ENCODE measurements around the gene MYLK. TPM values are rescaled to one million over a fixed set of nuclear protein-coding genes. Genes with fewer than 3 reads are reported as not detected.
A peak's percentile ranks its signal among the peaks of the same experiment; 100 is the strongest.

MYLK gene
- total and polyA plus RNA-seq, 2 of the 4 experiments (the other 2 are of a cell fraction): 299 to 484 TPM

GRCh38 chr3:123765475-123766128 is 118.5 kb downstream of the MYLK start:
- no peak overlapping the region for H2AK5ac ChIP-seq (ENCODE audit: low read depth, low read length)
- POLR2A ChIA-PET (ENCODE audit: unreplicated experiment): no interaction called here
- no peak overlapping the region for H3K4me3 ChIP-seq (ENCODE audit: insufficient read depth, low read depth, low read length)
- H4K8ac ChIP-seq (ENCODE audit: low read depth in 2 of 2, low read length in 2 of 2): no peak overlapping the region; a peak in 2 of 4 replicates
- H3K9me3 ChIP-seq (ENCODE audit: control insufficient read depth, insufficient read depth, low read length): no peaks in the 10 kb centered on the region; the same call in 1 of the 2 replicates
- no peak overlapping the region for H4K91ac ChIP-seq (ENCODE audit: insufficient read depth, low read depth, low read length)
- peaks cover 29% of the 10 kb centered on the region for H3K9me1 ChIP-seq (ENCODE audit: insufficient read depth, low read length)
- H3K27ac ChIP-seq (ENCODE audit: insufficient read depth, low read length): peak overlapping the region; percentile 25; the same call in 1 of the 2 replicates
- peak overlapping the region; percentile 54 for H3K18ac ChIP-seq (ENCODE audit: low read depth, low read length)
- no peak overlapping the region for H4K5ac ChIP-seq (ENCODE audit: low read depth, low read length)
- no peak overlapping the region for H3K4me2 ChIP-seq (ENCODE audit: low read depth, low read length)
- TF ChIP-seq CHD1 (IDR thresholded peaks at IDR 0.05; ENCODE audit: low read depth, low read length): no peak
- no peak for TF ChIP-seq MXI1 (IDR thresholded peaks at IDR 0.05; ENCODE audit: borderline replicate concordance, low read depth, low read length)
- peak; percentile 28; the same call in 1 of the 2 replicates for TF ChIP-seq MAFK (IDR thresholded peaks at IDR 0.05; ENCODE audit: low read depth, low read length)
- TF ChIP-seq MAZ (IDR thresholded peaks at IDR 0.05; ENCODE audit: borderline replicate concordance, low read depth, low read length): no peak
- TF ChIP-seq CTCF (conservative IDR thresholded peaks at IDR 0.05; ENCODE audit: low read depth, low read length): no peak
- TF ChIP-seq RAD21 (IDR thresholded peaks at IDR 0.05; ENCODE audit: low read length): no peak
- no peak for TF ChIP-seq USF2 (IDR thresholded peaks at IDR 0.05; ENCODE audit: low read depth, low read length)
- no peak for TF ChIP-seq RFX5 (IDR thresholded peaks at IDR 0.05; ENCODE audit: low read depth, low read length)
- TF ChIP-seq CEBPB (IDR thresholded peaks at IDR 0.05; ENCODE audit: low read depth, low read length): peak; percentile 63
- TF ChIP-seq RCOR1 (IDR thresholded peaks at IDR 0.05; ENCODE audit: insufficient replicate concordance, low read length): no peak
- no peak for TF ChIP-seq FOS (IDR thresholded peaks at IDR 0.05; ENCODE audit: low read depth, low read length)
- TF ChIP-seq SMC3 (IDR thresholded peaks at IDR 0.05; ENCODE audit: low read depth, low read length): no peak
- TF ChIP-seq NFE2L2 (IDR thresholded peaks at IDR 0.05; ENCODE audit: low read depth, low read length): no peak
- no peak for TF ChIP-seq POLR2A (IDR thresholded peaks at IDR 0.05; ENCODE audit: low read depth, low read length)
- DNase-seq (peak; percentile 42), ATAC-seq (ENCODE audit: low read depth) (no peak)
- H3K79me1 ChIP-seq (ENCODE audit: low read depth in 1 of 2, low read length in 2 of 2): peaks cover 22 to 75% of the 10 kb centered on the region in 2 experiments
- peak overlapping the region; percentile 75 for H2BK5ac ChIP-seq (ENCODE audit: low read depth, low read length, poor library complexity, severe bottlenecking)
- no peak overlapping the region for H2BK15ac ChIP-seq (ENCODE audit: low read depth, low read length)
- CTCF ChIA-PET: no interaction called here
- H3K36me3 ChIP-seq (ENCODE audit: control insufficient read depth, insufficient read depth, low read length): peaks cover 39% of the 10 kb centered on the region
- H2AFZ ChIP-seq (replicated peaks; ENCODE audit: low read length, poor library complexity): no peak overlapping the region
- BruUV-seq (replicated peaks): no TSS peak
- no peak overlapping the region; the same call in 1 of the 2 replicates for H3K23ac ChIP-seq (ENCODE audit: low read depth, low read length)
- H3K27me3 ChIP-seq (ENCODE audit: control insufficient read depth, insufficient read depth, low read length): no peaks in the 10 kb centered on the region
- no peak overlapping the region for H3K9ac ChIP-seq (ENCODE audit: low read depth, low read length)
- H3K56ac ChIP-seq (ENCODE audit: extremely low read depth, insufficient read depth, low read length): no peak overlapping the region
- peaks cover 24% of the 10 kb centered on the region for H3K4me1 ChIP-seq (ENCODE audit: control insufficient read depth, insufficient read depth, low read length)
- peak overlapping the region; percentile 32; the same call in 1 of the 2 replicates for H2BK120ac ChIP-seq (ENCODE audit: low read depth, low read length)
- intact Hi-C loops (cut with micrococcal nuclease): no loop called here
- H3K14ac ChIP-seq (replicated peaks; ENCODE audit: low read depth, low read length): no peak overlapping the region
- no peaks in the 10 kb centered on the region for H4K20me1 ChIP-seq (ENCODE audit: insufficient read depth, low read length)
- no CpG with 5 or more reads among the region's 4 CpGs for WGBS, 2 experiments (ENCODE audit: extremely low coverage in 2 of 2, insufficient read length in 1 of 2)
- H3K4ac ChIP-seq (ENCODE audit: low read depth, low read length): no peak overlapping the region
- dilution Hi-C loops (cut with HindIII; ENCODE audit: low sequenced_read_pairs, unreplicated experiment): no loop called here
- H2BK20ac ChIP-seq (ENCODE audit: low read depth, low read length): peak overlapping the region; percentile 52; the same call in 1 of the 2 replicates
- in situ Hi-C loops (cut with MboI; ENCODE audit: low sequenced_read_pairs): no loop called here
- H2AK9ac ChIP-seq (replicated peaks; ENCODE audit: low read depth, low read length, poor library complexity): no peak overlapping the region

All from IMR-90 (cell line).